Measurements from ENCODE around the gene KCTD1.

- no peak for TF ChIP-seq CTCF (conservative IDR thresholded peaks at IDR 0.05)
- no peak for TF ChIP-seq EZH2 (IDR thresholded peaks at IDR 0.05; ENCODE audit: low read depth)
Observed at GRCh38 chr18:26520974-26521373, 27.4 kb downstream of the KCTD1 start.

Data from PC-9 (cell line).